Astrocyte of the spinal cord (primary cell): ENCODE results near the gene ADCY5.

Source experiments
- DNase-seq: peaks from one replicate; pipeline ENCODE4 v3.0.0; 2011; ENCODE audit warnings: low read depth, low spot score
- H3K4me3 ChIP-seq: 2 replicates; pipeline ENCODE4 v1.5.1; 2011; ENCODE audit warnings: low read depth, mild to moderate bottlenecking, low read length, moderate library complexity
- CTCF ChIP-seq: IDR thresholded peaks from 2 replicates; pipeline ENCODE4 v1.5.1; 2012; ENCODE audit warnings: low read depth, mild to moderate bottlenecking, low read length, inconsistent platforms
- in situ Hi-C: cut with HindIII; loops from 2 replicates; pipeline ENCODE4 v1.10.0; 2017; ENCODE audit warnings: low sequenced_read_pairs

The ADCY5 gene

GRCh38 chr3:123342631-123343080 is 106.2 kb downstream of the ADCY5 start:
- no peak overlapping the region for H3K4me3 ChIP-seq
- TF ChIP-seq CTCF, result no peak
- in situ Hi-C loops, result no loop called here
- DNase-seq, result no peak

- in situ Hi-C loops, result no loop called here
Measured at GRCh38 chr3:123341871-123342630, 106.8 kb downstream of the ADCY5 start.

GRCh38 chr3:123340336-123340735 is 108.6 kb downstream of the ADCY5 start:
- no peak overlapping the region for H3K4me3 ChIP-seq
- no peak for TF ChIP-seq CTCF
- in situ Hi-C loops, result no loop called here
- DNase-seq, result no peak

More at GRCh38 chr3:123341871-123342630, 106.8 kb downstream of the ADCY5 start:
- DNase-seq, result no peak
- no peak overlapping the region for H3K4me3 ChIP-seq
- no peak for TF ChIP-seq CTCF

GRCh38 chr3:123339302-123339701 is 109.6 kb downstream of the ADCY5 start:
- no peak for DNase-seq
- H3K4me3 ChIP-seq, result no peak overlapping the region
- TF ChIP-seq CTCF, result no peak
- in situ Hi-C loops, result no loop called here

GRCh38 chr3:123338620-123339061 is 110.2 kb downstream of the ADCY5 start:
- H3K4me3 ChIP-seq, result no peak overlapping the region
- TF ChIP-seq CTCF, result no peak
- in situ Hi-C loops, result no loop called here
- DNase-seq, result no peak

- no peak for DNase-seq
- no peak overlapping the region for H3K4me3 ChIP-seq
- no peak for TF ChIP-seq CTCF
- in situ Hi-C loops, result no loop called here
Measured at GRCh38 chr3:123337948-123338619, 110.8 kb downstream of the ADCY5 start.
